IMR-90 (cell line): Measurements from ENCODE around the gene PCGF6. TPM values are rescaled to one million over a fixed set of nuclear protein-coding genes. Genes with fewer than 3 reads are reported as not detected.

Experiments
- microRNA-seq, 2 experiments: library from miRNA; stranded (forward) in 1 of 2; unstranded in 1 of 2; fragments of 10-50 nt in 1 of 2; fragments of <30 nt in 1 of 2; gene quantifications in 1 of 2; microRNA quantifications in 1 of 2; one replicate each; pipeline versions ENCODE3 to v1.1.0; 2013 to 2020; ENCODE audit not compliant: insufficient read depth in 1 of 2, insufficient read length in 1 of 2, unreplicated experiment in 1 of 2
- polyA plus RNA-seq, 3 experiments: library from polyadenylated mRNA; depleted of rRNA; stranded (reverse); fragments of >200 nt; gene quantifications; 2 replicates each; pipeline ENCODE4 v1.2.3, GENCODE V29; 2012; ENCODE audit warnings: low replicate concordance in 1 of 3
- small RNA-seq, 5 experiments: library from RNA; depleted of rRNA; stranded (forward); fragments of <200 nt; gene quantifications; one replicate each; pipeline ENCODE3, GENCODE V24; 2012
- total RNA-seq: library from RNA; depleted of rRNA; stranded (reverse); fragments of >200 nt; gene quantifications from 2 replicates; pipeline ENCODE4 v1.2.3, GENCODE V29; 2012; rRNA removed

The PCGF6 gene
- total and polyA plus RNA-seq, 2 of the 4 experiments (the other 2 are of a cell fraction) = 4.9 to 6.5 TPM

Small RNAs within 50 kb of the gene (microRNA-seq; reads per million reads assigned to microRNA genes)
- gene MIR1307 (ENCODE audit: unreplicated experiment) (2,071 reads per million, percentile 85 among the genes with 10 or more reads in this experiment), gene RNU11-3P (ENCODE audit: insufficient read depth, insufficient read length) (not detected)

Small RNAs within 50 kb of the gene (small RNA-seq; reads per million reads assigned to genes)
- 0 to 3.0 (median 0) reads per million in 5 experiments for gene RNU11-3P

Other genes with a start within 250 kb of the PCGF6 start
- 60.0 and 83.3 TPM in 2 replicates for gene NT5C2, start 157.9 kb downstream of the PCGF6 start, total RNA-seq
- 48.4 and 65.1 TPM in 2 replicates for gene NT5C2, start 157.9 kb downstream of the PCGF6 start, polyA plus RNA-seq (2012; rRNA removed)
- under 0.01 and 0.28 TPM in 2 replicates for gene RPEL1, start 105.3 kb downstream of the PCGF6 start, total RNA-seq
- 0.07 and 0.26 TPM in 2 replicates for gene RPEL1, start 105.3 kb downstream of the PCGF6 start, polyA plus RNA-seq (2012; rRNA removed)
- gene INA, start 74.0 kb downstream of the PCGF6 start, total RNA-seq = 4.5 and 6.4 TPM in 2 replicates
- gene INA, start 74.0 kb downstream of the PCGF6 start, polyA plus RNA-seq (2012; rRNA removed) = 7.5 and 8.8 TPM in 2 replicates
- gene TAF5, start 16.8 kb upstream of the PCGF6 start, total RNA-seq = 3.6 and 5.0 TPM in 2 replicates
- gene TAF5, start 16.8 kb upstream of the PCGF6 start, polyA plus RNA-seq (2012; rRNA removed) = 1.7 and 1.9 TPM in 2 replicates
- 101 and 128 TPM in 2 replicates for gene ATP5MK, start 45.3 kb upstream of the PCGF6 start, total RNA-seq
- 73.4 and 89.8 TPM in 2 replicates for gene ATP5MK, start 45.3 kb upstream of the PCGF6 start, polyA plus RNA-seq (2012; rRNA removed)
- gene PDCD11, start 45.5 kb upstream of the PCGF6 start, total RNA-seq = 49.7 and 56.8 TPM in 2 replicates
- 20.0 and 20.4 TPM in 2 replicates for gene PDCD11, start 45.5 kb upstream of the PCGF6 start, polyA plus RNA-seq (2012; rRNA removed)
- gene CALHM2, start 101.2 kb upstream of the PCGF6 start, total RNA-seq = 2.2 and 2.5 TPM in 2 replicates
- gene CALHM2, start 101.2 kb upstream of the PCGF6 start, polyA plus RNA-seq (2012; rRNA removed) = 7.9 and 9.0 TPM in 2 replicates
- gene CALHM1, start 107.8 kb upstream of the PCGF6 start, total RNA-seq = not detected in 2 replicates
- gene CALHM1, start 107.8 kb upstream of the PCGF6 start, polyA plus RNA-seq (2012; rRNA removed) = not detected in 2 replicates
- not detected in 2 replicates for gene CALHM3, start 128.1 kb upstream of the PCGF6 start, total RNA-seq
- gene CALHM3, start 128.1 kb upstream of the PCGF6 start, polyA plus RNA-seq (2012; rRNA removed) = not detected in 2 replicates
- 0.28 and 0.36 TPM in 2 replicates for gene NEURL1, start 142.6 kb upstream of the PCGF6 start, total RNA-seq
- gene NEURL1, start 142.6 kb upstream of the PCGF6 start, polyA plus RNA-seq (2012; rRNA removed) = 0.82 and 1.5 TPM in 2 replicates